ENCODE results near the gene HEXD.
A peak's percentile ranks its signal among the peaks of the same experiment; 100 is the strongest.
"Not testable (repeated sequence)": the region's sequence is repeated elsewhere in the genome, so short reads cannot be mapped to it uniquely, and the experiment has no call there.

HEXD gene

DNA sequence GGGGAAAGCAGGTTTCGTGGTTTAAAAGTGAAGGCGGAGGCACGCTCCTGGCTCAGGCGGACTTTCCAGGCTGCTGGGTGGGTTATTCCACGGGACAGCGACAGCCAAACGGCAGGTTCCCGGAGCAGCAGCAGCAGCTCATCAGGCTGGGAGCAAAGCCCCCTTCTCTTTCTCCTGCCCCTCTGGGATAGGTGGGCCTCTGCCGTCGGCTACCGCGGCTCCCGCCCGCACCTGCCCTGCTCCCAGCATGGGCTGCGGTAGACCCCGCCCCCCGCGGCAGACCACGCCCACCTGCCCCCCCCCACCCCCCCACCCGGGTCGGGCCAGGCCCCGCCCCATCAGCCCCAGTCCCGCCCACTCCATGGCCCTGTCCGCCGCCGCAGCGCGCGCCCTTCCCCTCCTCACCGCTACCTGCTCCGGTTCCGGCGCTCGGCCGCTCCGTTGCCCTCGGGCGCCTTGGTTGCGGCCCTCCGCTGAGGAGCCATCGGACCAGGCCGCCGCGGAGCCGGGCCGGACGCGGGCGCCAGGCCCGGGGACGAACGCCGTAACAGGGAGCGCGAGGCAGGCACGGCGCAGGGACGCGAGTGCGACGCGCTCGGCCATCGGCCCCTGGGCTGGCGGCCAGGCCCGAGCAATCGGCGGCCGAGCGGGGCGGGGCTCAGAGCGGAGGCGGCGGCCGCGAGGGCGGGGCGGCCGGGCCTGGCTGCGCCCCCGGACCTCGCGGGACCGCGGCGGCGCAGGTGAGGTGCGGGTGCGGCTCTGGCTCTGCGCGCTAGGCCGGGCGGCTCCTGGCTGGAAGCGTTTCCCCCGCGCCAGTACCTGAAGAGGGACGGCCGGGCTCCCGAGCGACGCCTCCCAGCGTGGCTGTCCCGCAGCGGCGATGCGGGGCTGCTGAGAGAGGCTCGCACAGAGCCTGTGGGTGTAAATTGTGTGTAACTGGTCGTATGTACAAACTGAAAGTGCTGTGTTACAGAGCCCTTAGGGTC lies at the start of gene HEXD, which contains the start of gene OGFOD3:
Gene HEXD (plus strand): TSS at position 347 of the 986 bp plus-strand sequence. CDS start 1,453 bp downstream, outside the sequence.
Gene OGFOD3 (minus strand): TSS at position 586 of the 986 bp plus-strand sequence. CDS start 101 bp downstream, at position 485.
- peak; percentile 75 for DNase-seq

DNA sequence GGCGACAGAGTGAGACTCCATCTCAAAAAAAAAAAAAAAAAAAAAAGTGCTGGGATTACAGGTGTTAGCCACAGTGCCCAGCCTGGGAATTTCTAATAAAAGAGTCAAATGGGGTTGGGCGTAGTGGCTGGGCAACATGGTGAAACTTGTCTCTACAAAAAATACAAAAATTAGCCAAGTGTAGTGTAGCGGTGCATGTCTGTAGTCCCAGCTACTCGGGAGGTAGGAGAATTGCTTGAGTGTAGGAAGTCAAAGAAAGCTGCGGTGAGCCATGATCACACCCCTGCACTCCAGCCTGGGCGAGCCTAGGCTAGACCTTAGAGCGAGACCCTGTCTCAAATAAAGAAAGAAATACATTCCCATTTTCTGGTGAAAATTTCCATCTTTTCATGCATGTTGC lies 48.9 kb upstream of the HEXD start:
- no peak for DNase-seq

DNA sequence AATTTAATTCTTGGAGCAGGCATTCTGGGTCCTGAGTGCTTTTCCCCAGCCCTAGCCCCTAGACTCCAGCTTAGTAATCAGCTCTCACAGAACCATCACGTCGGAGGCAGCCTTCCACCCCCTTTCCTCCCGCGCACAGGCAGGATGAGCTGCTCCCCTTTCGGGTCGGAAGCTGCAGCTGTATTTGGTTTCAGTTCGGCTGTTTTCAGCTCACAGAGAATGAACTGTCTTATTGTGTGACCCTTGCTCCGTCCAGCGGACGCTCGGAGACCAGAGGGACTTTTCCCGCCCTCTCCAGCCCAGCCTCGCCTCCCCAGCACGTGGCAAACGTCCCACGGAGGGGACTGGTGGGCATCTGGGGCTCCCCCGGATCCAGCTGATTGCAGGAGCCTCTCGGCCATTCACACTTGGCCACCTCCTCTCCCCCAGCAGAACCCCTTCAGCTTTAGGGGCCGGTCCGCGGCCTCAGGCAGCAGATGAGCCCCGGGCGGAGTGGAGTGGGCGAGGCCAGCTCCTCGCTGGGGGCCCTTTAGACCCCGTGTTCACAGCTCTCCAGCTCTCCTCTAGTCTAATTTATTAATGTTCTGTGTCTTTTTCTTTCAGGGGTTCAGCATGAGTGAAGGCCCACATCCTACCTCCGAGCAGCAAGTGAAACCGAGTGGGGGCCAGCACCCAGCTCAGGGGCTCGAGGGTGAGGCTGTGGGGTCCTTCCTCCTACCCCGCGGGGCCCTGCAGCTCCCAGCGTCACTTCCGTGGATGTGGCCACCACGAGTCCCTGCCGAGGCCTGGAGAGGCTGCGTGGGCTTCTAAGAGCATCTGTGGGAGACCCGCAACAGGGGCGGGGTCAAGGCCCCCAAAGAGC lies 47.4 kb upstream of the HEXD start:
- no peak for DNase-seq

DNA sequence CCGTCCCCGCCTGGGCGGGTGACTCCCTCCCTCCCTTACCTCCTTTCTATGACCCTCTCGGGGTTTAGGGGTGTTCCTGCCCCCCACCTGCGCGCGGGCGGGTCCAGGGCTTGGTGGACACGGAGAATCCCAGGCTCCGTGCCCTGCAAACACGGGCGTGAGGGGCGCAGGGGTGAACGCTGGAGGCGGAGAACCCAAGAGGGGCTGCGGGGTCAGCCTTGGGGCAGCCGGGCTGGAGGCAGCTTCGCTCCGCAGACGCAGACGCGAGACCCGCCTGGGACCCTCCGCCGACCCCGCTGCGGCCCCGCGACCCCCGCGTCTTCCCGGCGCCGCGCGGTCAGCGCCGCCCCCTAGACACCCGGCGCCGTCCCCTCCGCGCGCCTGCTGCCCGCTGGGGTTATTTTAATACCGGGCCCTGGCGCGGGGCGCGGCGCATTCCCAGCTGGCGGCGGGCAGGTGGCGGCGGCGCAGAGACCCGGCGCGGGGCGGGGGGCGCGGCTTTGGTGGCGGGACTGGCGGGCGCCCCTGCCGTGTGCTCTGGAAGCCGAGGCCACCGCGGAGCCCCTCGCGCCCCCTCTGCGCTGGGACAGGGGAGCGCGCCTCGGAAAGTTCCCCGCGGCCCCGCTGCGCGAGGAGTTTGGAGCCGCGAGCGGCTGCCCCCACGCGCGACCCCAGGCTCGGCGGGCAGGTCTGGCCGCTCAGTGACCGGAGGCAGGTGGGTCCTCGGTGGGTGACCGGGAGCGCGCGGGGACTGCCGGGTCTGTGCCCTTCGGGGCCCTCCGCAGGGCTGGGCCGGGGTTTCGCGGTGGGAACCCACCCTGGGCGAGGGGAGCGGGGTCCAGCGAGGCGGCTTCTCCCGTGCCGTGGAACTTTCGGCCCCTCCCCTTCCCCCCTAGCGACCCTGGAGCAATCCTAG lies 46.6 kb upstream of the HEXD start, which contains the start of gene UTS2R:
Gene UTS2R (plus strand): TSS at position 433 of the 916 bp plus-strand sequence. CDS start 2,560 bp downstream, outside the sequence.
- DNase-seq, result no peak

DNA sequence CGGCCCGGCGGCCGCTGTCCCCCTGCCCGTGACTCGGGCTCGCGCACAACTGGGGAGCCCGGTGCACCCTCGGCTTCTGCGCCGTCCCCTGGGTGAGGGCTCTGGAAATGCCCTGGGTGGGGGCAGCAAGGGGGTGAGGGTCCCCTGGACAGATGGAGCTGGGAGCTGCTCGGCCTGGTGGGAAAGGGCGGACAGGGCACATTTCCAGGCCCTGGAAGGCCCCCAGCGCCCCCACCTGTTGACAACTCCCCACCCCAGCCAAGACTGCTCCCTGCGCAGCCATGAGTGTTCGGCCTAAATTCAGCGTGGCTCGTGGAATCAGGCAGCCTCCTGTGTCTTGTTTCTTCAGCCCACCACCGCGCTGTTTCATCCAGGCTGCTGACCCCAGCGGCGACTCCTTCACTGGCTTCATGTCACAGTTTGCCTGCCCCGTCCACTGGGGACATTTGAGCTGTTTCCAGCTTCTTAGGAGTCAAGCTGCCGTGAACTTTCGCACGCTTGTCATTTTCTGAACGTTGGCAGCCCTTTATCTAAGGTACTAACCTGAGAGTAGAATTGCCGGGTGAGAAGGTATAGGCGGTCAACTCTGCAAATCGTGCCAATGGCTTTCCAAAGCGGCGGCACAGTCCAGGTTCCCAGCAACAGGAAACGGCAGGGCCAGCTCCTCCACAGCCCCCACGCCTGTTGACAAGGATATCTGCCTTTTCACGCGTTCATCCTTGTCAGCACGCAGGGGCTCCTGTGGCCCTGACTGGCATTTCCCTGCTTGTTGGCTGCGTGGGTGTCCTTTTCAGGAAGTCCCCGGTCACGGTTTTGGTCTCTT lies 45.7 kb upstream of the HEXD start:
- DNase-seq, result no peak

DNA sequence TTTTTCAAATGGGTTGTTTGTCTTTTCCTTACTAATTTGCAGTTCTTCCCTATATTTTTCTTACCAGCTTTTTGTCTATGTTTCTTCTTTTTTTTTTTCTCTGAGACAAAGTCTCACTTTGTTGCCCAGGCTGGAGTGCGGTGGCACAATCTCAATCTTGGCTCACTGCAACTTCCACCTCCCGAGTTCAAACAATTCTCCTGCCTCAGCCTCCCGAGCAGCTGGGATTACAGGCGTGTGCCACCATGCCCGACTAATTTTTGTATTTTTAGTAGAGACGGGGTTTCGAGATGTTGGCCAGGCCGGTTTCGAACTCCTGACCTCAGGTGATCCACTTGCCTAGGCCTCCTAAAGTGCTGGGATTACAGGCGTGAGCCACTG lies 45.1 kb upstream of the HEXD start:
- DNase-seq, result not testable (repeated sequence)

DNA sequence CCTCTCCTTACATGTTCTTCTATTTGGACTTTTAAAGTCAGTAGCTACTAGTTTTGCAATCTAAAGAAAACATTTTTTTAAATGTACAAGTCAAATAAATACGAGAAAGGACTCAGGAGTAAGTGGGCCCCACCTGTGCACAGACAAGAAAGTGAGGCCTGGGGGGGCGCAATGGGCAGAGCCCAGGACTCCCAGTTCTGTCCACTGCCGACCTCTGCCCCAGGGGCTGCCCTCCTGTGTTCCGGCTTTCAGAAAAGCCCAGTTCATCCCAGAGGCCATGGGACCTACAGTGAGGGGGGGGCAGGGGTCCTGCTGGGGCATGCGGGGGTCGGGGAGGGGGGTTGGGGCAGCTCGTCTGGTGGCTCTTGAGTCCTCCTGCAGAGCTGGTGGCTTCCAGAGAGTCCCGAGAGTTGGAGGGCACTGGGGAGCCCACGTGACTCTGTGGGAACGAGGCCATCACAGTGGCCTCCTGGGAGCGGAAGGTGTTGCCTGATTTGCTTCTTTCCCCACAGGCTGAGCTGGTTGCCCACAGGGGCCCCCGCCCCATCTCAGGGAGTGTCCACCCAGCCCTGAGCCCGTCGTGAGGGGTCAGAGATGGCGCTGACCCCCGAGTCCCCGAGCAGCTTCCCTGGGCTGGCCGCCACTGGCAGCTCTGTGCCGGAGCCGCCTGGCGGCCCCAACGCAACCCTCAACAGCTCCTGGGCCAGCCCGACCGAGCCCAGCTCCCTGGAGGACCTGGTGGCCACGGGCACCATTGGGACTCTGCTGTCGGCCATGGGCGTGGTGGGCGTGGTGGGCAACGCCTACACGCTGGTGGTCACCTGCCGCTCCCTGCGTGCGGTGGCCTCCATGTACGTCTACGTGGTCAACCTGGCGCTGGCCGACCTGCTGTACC lies 44.2 kb upstream of the HEXD start:
- no peak for DNase-seq

DNA sequence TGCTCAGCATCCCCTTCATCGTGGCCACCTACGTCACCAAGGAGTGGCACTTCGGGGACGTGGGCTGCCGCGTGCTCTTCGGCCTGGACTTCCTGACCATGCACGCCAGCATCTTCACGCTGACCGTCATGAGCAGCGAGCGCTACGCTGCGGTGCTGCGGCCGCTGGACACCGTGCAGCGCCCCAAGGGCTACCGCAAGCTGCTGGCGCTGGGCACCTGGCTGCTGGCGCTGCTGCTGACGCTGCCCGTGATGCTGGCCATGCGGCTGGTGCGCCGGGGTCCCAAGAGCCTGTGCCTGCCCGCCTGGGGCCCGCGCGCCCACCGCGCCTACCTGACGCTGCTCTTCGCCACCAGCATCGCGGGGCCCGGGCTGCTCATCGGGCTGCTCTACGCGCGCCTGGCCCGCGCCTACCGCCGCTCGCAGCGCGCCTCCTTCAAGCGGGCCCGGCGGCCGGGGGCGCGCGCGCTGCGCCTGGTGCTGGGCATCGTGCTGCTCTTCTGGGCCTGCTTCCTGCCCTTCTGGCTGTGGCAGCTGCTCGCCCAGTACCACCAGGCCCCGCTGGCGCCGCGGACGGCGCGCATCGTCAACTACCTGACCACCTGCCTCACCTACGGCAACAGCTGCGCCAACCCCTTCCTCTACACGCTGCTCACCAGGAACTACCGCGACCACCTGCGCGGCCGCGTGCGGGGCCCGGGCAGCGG lies 43.4 kb upstream of the HEXD start:
- DNase-seq, result no peak

DNA sequence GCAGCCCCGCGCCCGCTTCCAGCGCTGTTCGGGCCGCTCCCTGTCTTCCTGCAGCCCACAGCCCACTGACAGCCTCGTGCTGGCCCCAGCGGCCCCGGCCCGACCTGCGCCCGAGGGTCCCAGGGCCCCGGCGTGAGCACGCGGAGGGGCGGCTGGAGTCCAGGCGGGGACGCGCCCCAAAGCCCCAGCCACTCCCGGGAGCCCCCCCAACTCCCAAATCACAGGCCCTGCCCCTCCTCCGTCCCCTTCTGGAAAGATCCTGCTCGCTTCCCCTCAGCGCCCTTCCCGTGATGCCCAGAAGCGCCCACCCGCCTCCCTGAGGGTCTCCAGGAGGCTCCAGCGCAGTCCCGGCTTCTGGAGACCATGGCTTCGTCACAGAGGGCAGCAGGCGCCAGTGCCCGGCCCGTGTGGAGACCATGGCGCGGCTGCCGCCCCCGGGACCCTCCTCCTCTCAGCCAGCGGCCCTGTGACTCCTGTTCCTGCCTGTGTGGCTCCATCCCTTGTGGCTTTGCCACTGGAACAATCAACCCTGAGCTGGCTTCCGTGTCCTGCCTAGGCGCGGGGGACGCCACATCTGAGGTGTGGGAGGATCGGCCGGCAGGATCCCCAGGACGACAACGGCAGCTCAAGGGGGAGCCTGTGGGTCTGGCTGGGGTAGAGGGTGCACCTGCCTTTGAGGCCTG lies 42.6 kb upstream of the HEXD start:
- no peak for DNase-seq

DNA sequence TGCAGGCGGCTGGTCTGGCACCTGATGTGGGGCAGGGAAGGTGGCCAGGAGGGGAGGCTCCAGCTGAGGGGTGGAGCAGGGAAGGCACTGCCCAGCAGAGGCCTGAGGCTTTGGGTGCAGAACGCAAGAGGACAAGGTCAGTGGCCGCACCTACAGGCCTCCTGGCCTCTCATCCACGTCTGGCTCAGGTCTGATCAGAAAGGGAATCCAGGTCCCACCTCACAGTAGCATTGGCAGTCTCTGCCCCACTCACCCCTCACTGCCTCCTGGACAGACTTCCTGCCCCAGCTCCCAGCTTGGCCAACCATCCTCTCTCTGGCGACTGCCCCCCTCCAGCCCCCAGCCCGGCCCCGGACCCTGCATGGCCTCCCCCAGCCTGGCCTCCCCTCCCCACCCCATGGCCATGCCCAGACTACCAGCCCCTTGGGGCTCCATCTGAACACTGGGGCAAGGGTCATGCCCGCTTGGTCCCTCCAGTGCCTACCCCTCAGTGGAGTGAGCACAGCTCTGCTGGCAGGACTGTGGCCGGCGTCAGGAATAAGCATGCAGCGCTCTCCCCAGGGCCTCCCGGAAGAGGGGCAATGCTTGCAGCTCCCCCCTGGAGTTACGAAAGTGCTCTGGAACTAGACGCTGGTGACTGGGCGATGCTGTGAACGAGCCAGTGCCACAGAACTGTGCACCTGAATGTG lies 42.0 kb upstream of the HEXD start:
- no peak for DNase-seq

DNA sequence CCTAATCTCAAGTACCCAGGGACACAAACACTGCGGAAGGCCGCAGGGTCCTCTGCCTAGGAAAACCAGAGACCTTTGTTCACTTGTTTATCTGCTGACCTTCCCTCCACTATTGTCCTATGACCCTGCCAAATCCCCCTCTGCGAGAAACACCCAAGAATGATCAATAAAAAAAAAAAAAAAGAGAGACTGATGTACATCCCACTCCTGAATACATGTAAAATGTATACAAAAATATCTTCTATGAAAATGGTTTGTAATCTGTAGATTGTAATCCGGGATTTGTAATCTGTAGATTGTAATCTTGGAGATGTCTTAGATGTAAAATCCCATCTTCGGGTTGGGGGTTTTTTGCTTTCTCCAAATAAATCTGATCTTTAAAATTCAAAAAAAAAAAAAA lies 40.9 kb upstream of the HEXD start:
- not testable (repeated sequence) for DNase-seq

DNA sequence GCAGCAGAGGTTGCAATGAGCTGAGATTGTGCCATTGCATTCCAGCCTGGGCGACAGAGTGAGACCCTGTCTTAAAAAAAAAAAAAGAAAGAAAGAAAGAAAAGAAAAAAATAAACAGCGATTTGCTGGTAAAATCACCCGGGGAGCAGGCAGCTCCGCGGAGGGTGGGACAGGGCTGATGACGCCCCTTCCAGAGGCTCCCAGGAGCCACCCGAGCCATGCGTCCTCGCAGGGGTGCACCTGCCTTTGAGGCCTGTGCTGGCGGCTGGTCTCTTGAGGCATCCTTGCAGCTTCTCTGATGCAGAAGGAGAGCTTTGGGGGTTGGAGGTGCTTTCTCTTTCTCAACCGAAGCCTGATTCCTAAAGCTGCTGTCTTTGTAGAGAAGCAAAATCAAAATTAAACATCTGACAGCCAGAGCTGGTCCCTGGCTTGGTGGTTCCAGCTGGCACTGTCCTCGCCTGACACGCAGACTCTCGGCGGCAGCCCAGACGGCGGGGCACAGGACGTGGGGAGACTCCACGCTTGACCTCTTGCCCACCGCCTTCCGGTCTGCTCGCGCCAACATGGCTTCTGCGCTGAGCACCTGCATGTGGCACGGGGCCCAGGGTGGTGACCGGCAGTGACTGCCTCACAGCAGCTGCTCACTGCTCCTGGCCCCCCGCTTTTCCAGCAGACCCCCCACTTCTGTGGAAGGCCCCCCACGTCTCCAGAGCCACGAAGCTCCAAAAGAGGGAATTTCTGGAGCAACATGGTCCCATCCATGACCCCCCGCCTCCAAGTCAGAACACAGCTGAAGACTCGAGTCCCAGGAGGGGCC lies 40.0 kb upstream of the HEXD start:
- DNase-seq, result no peak

DNA sequence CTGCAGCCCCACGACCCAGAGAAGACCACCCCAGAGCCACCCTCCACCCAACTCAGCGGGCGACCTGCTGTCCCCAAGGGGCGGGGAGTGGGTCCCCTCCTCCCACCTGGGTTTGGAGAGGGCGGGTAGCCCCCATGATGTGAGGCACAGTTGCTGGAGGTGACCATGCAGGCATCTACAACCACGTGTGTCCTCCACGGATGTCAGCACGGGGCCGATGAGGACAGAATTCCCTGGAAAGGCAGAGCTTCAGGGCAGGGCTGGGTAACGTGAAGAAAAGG lies 39.5 kb upstream of the HEXD start:
- DNase-seq, result no peak

DNA sequence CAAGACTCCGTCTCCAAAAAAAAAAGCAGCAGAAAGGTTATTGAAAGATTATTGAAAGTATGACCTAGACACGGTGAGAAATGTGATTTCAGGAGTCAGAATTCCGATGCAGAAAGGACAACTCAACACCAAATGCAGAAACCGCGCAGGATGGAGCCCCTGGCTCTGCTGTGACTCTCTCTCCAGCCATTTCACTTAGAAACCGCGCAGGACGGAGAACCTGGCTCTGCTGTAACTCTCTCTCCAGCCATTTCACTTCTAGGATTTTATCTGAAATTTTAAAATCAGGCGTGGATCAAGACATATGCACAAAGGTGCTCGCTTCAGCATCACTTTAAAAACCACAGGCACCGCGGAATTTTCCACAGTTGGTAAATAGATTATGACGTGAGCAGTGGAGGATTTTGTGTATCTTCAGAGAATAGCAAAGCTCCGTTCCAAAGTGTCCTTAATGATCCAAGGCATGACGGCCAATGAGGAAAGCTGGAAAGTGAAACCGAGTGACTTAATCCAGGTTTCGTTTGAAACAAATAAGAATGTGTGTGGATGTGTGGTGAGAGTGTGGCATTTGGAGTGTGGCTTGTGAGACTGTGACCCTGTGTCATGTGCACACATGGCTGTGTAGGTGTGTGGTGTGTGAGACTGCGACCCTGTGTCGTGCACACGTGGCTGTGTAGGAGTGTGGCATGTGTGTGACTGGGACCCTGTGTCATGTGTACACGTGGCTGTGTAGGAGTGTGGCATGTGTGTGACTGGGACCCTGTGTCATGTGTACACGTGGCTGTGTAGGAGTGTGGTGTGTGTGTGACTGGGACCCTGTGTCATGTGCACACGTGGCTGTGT lies 37.1 kb upstream of the HEXD start:
- no peak for DNase-seq

DNA sequence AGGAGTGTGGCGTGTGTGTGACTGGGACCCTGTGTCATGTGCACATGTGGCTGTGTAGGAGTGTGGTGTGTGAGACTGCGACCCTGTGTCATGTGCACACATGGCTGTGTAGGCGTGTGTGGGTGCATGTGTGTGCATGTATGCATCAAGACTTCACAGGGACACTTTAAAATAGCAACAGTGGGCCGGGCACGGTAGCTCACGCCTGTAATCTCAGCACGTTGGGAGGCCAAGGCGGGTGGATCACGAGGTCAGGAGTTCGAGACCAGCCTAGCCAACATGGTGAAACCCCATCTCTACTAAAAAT lies 36.5 kb upstream of the HEXD start:
- DNase-seq, result not testable (repeated sequence)

DNA sequence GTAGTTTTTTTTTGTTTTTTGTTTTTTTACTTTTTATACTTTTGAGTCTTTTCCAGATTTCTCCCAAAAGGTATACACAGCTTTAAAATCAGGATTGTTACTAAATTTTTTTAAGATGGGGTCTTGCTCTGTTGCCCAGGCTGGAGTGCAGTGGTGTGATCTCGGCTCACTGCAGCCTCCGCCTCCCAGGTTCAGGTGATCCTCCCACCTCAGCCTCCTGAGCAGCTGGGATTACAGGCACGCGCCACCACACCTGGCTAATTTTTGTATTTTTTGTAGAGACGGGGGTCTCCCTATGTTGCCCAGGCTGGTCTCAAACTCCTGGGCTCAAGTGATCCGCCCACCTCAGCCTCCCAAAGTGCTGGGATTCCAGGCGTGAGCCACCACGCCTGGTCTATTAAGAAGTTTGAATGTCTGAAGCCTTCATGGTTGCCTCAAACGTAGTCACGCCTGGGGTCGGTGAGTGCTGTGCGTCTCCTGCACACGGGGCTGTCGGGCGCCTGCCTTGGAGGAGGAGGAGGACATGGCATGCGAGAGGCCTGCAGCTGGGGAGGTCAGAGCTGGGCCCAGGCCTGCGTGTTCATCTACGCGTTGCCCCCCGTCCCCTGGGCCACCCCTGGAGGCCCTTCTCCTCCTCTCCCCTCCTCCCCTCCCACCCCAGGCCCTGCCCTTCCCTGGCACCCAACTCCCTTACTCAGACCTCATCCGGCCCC lies 35.8 kb upstream of the HEXD start:
- DNase-seq, result not testable (repeated sequence)

All from kidney glomerular epithelial cell (primary cell).